ENCODE data around the gene PSMG4.

DNA sequence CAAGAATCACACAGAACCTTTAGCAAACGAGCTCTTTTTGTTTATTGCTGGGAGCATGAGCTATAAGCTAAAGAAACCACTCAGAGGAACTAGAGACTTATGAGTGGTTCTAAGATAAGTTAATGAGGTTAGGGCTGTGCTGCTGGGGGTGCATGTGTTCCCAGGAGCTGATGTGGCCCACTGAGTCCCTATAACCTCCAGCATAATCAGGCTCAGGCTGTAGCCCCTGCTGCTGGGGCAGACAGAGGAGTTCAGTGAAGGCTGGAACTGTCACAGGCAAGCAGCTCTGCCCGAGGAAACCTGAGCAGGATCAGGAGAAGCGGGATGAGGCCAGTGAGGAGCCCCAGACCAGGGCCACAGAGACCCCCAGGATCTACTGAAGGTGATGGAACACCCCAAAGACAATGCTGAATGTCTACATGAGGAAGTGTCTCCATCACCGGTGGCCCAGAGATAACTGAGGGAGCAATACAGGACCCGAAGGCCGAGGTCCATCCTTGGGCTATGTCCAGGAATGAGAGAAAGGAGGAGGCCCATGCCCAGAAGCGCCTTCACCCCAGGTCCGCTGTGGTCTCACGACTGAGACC, 48.6 kb upstream of the PSMG4 start:
- TF ChIP-seq RAD51 (IDR thresholded peaks at IDR 0.05) (no peak), EZH2 (IDR thresholded peaks at IDR 0.05; ENCODE audit: borderline replicate concordance, control insufficient read depth, low read depth, low read length) (no peak), SUPT20H (IDR thresholded peaks at IDR 0.05; ENCODE audit: borderline replicate concordance, control insufficient read depth, low read depth, low read length) (no peak), CHD2 (IDR thresholded peaks at IDR 0.05; ENCODE audit: borderline replicate concordance, low read depth, low read length) (no peak), EGR1 (IDR thresholded peaks at IDR 0.05; ENCODE audit: borderline replicate concordance in 1 of 2, low read depth in 2 of 2, low read length in 2 of 2) (no peak), POLR2A (IDR thresholded peaks at IDR 0.05; ENCODE audit: low read depth, low read length) (no peak)
- TF ChIP-seq, protein P1, sequence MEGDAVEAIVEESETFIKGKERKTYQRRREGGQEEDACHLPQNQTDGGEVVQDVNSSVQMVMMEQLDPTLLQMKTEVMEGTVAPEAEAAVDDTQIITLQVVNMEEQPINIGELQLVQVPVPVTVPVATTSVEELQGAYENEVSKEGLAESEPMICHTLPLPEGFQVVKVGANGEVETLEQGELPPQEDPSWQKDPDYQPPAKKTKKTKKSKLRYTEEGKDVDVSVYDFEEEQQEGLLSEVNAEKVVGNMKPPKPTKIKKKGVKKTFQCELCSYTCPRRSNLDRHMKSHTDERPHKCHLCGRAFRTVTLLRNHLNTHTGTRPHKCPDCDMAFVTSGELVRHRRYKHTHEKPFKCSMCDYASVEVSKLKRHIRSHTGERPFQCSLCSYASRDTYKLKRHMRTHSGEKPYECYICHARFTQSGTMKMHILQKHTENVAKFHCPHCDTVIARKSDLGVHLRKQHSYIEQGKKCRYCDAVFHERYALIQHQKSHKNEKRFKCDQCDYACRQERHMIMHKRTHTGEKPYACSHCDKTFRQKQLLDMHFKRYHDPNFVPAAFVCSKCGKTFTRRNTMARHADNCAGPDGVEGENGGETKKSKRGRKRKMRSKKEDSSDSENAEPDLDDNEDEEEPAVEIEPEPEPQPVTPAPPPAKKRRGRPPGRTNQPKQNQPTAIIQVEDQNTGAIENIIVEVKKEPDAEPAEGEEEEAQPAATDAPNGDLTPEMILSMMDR (IDR thresholded peaks at IDR 0.05 in 2 of 3, conservative IDR thresholded peaks at IDR 0.05 in 1 of 3; ENCODE audit: control insufficient read depth in 2 of 3, extremely low read depth in 1 of 3, insufficient read depth in 1 of 3, low read depth in 3 of 3, low read length in 3 of 3) = no peak

All from GM12878 (cell line).